Measurements from ENCODE around the gene ARHGAP10. TPM values are rescaled to one million over a fixed set of nuclear protein-coding genes. Genes with fewer than 3 reads are reported as not detected.

Gene ARHGAP10
- total RNA-seq, 1 donor from 2014 or later: 26.9 TPM

DNA sequence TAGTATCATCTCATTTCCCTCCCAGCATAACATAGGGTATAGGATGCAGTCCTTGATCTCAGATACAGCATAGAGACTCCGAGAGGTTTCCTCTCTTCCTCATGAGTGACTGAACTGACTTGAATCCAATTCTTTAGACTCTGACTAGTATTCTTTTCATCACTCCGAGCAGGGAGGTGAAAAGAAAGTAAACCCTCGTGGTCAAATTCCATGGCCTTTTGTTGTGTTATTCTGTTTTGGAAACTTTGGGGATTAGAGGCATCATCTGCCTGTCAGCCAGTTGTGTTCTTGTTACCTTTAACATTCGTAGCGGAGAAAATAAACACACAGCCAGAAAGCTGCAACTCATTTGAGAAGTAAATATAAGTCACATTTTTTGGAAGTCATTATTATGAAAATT, 206.6 kb downstream of the ARHGAP10 start:
- ATAC-seq: no peak
- no peaks in the 10 kb centered on the region for H3K36me3 ChIP-seq
- intact Hi-C loops (cut with DNase I): no loop called here

GRCh38 chr4:147940171-147940570, 208.3 kb downstream of the ARHGAP10 start:
- no peak for DNase-seq
- Histone ChIP-seq H3K36me3 (no peaks in the 10 kb centered on the region), H3K4me1 (no peaks in the 10 kb centered on the region), H3K27ac (no peak overlapping the region), H3K9me3 (no peaks in the 10 kb centered on the region), H3K27me3 (no peaks in the 10 kb centered on the region), H3K4me3 (no peak overlapping the region)
- no peak for ATAC-seq
- intact Hi-C loops (cut with DNase I): no loop called here
- TF ChIP-seq, protein P1, sequence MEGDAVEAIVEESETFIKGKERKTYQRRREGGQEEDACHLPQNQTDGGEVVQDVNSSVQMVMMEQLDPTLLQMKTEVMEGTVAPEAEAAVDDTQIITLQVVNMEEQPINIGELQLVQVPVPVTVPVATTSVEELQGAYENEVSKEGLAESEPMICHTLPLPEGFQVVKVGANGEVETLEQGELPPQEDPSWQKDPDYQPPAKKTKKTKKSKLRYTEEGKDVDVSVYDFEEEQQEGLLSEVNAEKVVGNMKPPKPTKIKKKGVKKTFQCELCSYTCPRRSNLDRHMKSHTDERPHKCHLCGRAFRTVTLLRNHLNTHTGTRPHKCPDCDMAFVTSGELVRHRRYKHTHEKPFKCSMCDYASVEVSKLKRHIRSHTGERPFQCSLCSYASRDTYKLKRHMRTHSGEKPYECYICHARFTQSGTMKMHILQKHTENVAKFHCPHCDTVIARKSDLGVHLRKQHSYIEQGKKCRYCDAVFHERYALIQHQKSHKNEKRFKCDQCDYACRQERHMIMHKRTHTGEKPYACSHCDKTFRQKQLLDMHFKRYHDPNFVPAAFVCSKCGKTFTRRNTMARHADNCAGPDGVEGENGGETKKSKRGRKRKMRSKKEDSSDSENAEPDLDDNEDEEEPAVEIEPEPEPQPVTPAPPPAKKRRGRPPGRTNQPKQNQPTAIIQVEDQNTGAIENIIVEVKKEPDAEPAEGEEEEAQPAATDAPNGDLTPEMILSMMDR (IDR thresholded peaks at IDR 0.05): no peak

More for the DNA sequence above, 206.6 kb downstream of the ARHGAP10 start:
- Histone ChIP-seq H3K9me3 (no peaks in the 10 kb centered on the region), H3K4me1 (no peaks in the 10 kb centered on the region), H3K4me3 (no peak overlapping the region), H3K27me3 (no peaks in the 10 kb centered on the region), H3K27ac (no peak overlapping the region)
- TF ChIP-seq, protein P1 (IDR thresholded peaks at IDR 0.05): no peak
- DNase-seq: no peak

GRCh38 chr4:147941373-147941772, 209.5 kb downstream of the ARHGAP10 start:
- TF ChIP-seq, protein P1 (IDR thresholded peaks at IDR 0.05): no peak
- no peak overlapping the region for H3K27ac ChIP-seq
- no peaks in the 10 kb centered on the region for H3K9me3 ChIP-seq
- DNase-seq (no peak), ATAC-seq (no peak)
- H3K4me1 ChIP-seq: no peaks in the 10 kb centered on the region
- no peaks in the 10 kb centered on the region for H3K27me3 ChIP-seq
- peaks cover 4% of the 10 kb centered on the region for H3K36me3 ChIP-seq
- H3K4me3 ChIP-seq: no peak overlapping the region
- intact Hi-C loops (cut with DNase I): no loop called here

DNA sequence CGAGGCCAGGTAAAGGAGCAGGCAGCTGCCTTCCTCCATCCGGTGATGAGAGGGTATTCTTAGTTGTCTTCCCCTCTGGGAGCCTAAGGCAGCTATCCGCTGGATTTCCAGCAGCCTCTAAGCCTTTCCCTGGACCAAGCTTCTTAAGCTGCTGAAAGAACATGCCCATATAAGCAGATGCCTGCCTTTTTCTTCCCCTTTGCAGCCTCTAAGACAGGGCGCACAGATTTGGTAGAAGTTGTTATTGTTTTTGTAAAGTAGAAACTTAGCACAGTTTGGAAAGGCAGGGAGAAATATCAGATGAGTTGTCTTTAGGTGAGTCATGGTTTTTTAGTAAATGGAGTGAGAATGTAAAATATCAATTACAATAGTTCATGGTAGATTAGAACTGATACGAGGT, 210.8 kb downstream of the ARHGAP10 start:
- Histone ChIP-seq H3K9me3 (no peaks in the 10 kb centered on the region), H3K36me3 (peaks cover 7% of the 10 kb centered on the region), H3K4me3 (no peak overlapping the region), H3K27me3 (no peaks in the 10 kb centered on the region), H3K27ac (no peak overlapping the region), H3K4me1 (no peaks in the 10 kb centered on the region)
- ATAC-seq (no peak), DNase-seq (no peak)
- intact Hi-C loops (cut with DNase I): no loop called here
- TF ChIP-seq, protein P1 (IDR thresholded peaks at IDR 0.05): no peak

GRCh38 chr4:147943159-147943638, 211.3 kb downstream of the ARHGAP10 start:
- no peak for ATAC-seq
- H3K27ac ChIP-seq: no peak overlapping the region
- H3K9me3 ChIP-seq: no peaks in the 10 kb centered on the region
- no peak for DNase-seq
- H3K27me3 ChIP-seq: no peaks in the 10 kb centered on the region
- intact Hi-C loops (cut with DNase I): no loop called here
- H3K4me3 ChIP-seq: no peak overlapping the region
- no peaks in the 10 kb centered on the region for H3K4me1 ChIP-seq
- TF ChIP-seq, protein P1 (IDR thresholded peaks at IDR 0.05): no peak
- peaks cover 10% of the 10 kb centered on the region for H3K36me3 ChIP-seq

DNA sequence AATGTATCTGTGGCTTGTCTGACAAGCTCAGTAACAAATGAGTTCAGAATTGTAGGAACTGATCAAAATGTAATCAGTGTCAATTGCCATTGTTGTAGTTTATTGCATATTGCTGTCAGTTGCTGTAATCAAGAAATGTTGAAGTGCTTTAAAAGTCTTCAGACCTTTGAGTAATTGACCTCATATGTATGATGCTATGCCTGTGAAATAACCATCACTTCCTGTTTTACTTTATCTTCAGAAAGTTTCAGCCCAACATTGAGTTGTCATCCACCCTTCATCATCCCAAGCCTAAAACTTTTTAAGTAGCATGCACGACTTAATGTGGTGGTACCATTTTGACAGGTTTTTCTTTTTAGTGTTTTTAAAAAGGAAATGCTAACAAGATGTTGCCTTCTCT, 212.4 kb downstream of the ARHGAP10 start:
- TF ChIP-seq, protein P1 (IDR thresholded peaks at IDR 0.05): no peak
- no peak overlapping the region for H3K4me3 ChIP-seq
- intact Hi-C loops (cut with DNase I): no loop called here
- H3K4me1 ChIP-seq: no peaks in the 10 kb centered on the region
- H3K36me3 ChIP-seq: peaks cover 12% of the 10 kb centered on the region
- no peak for DNase-seq
- no peak for ATAC-seq
- no peaks in the 10 kb centered on the region for H3K9me3 ChIP-seq
- no peaks in the 10 kb centered on the region for H3K27me3 ChIP-seq
- H3K27ac ChIP-seq: no peak overlapping the region
